ENCODE results near the gene CEACAM8.
"Not testable (repeated sequence)": the region's sequence is repeated elsewhere in the genome, so short reads cannot be mapped to it uniquely, and the experiment has no call there.

The CEACAM8 gene

GRCh38 chr19:42552086-42553065 is 42.3 kb downstream of the CEACAM8 start:
- Histone ChIP-seq H3K27ac (no peak overlapping the region), H3K4me1 (no peaks in the 10 kb centered on the region), H3K27me3 (no peaks in the 10 kb centered on the region), H3K4me3 (no peak overlapping the region), H3K36me3 (no peaks in the 10 kb centered on the region), H3K9me3 (no peaks in the 10 kb centered on the region)
- TF ChIP-seq, protein P1, sequence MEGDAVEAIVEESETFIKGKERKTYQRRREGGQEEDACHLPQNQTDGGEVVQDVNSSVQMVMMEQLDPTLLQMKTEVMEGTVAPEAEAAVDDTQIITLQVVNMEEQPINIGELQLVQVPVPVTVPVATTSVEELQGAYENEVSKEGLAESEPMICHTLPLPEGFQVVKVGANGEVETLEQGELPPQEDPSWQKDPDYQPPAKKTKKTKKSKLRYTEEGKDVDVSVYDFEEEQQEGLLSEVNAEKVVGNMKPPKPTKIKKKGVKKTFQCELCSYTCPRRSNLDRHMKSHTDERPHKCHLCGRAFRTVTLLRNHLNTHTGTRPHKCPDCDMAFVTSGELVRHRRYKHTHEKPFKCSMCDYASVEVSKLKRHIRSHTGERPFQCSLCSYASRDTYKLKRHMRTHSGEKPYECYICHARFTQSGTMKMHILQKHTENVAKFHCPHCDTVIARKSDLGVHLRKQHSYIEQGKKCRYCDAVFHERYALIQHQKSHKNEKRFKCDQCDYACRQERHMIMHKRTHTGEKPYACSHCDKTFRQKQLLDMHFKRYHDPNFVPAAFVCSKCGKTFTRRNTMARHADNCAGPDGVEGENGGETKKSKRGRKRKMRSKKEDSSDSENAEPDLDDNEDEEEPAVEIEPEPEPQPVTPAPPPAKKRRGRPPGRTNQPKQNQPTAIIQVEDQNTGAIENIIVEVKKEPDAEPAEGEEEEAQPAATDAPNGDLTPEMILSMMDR (IDR thresholded peaks at IDR 0.05) = no peak
- intact Hi-C loops (cut with DNase I; ENCODE audit: low total_unique reads) = no loop called here
- no peak for DNase-seq

- H3K9me3 ChIP-seq; intact Hi-C loops (cut with DNase I; ENCODE audit: low total_unique reads); DNase-seq; H3K4me1 ChIP-seq; H3K4me3 ChIP-seq; H3K27ac ChIP-seq; H3K36me3 ChIP-seq; H3K27me3 ChIP-seq: not testable (repeated sequence)
These were observed 44.2 kb downstream of the CEACAM8 start for GRCh38 chr19:42550521-42550920.

GRCh38 chr19:42549067-42549466 is 45.7 kb downstream of the CEACAM8 start:
- DNase-seq; H3K4me3 ChIP-seq; H3K27ac ChIP-seq; H3K36me3 ChIP-seq; H3K27me3 ChIP-seq; intact Hi-C loops (cut with DNase I; ENCODE audit: low total_unique reads); H3K4me1 ChIP-seq; H3K9me3 ChIP-seq: not testable (repeated sequence)

GRCh38 chr19:42548552-42548951 is 46.2 kb downstream of the CEACAM8 start:
- peaks cover 0 to 5% of the 10 kb centered on the region in 2 donors for H3K27me3 ChIP-seq
- no peaks in the 10 kb centered on the region for H3K9me3 ChIP-seq
- H3K4me3 ChIP-seq = no peak overlapping the region
- no peak for DNase-seq
- no peaks in the 10 kb centered on the region for H3K4me1 ChIP-seq
- H3K36me3 ChIP-seq = no peaks in the 10 kb centered on the region
- TF ChIP-seq, protein P1 (IDR thresholded peaks at IDR 0.05) = no peak
- intact Hi-C loops (cut with DNase I; ENCODE audit: low total_unique reads) = no loop called here
- H3K27ac ChIP-seq = no peak overlapping the region

DNA sequence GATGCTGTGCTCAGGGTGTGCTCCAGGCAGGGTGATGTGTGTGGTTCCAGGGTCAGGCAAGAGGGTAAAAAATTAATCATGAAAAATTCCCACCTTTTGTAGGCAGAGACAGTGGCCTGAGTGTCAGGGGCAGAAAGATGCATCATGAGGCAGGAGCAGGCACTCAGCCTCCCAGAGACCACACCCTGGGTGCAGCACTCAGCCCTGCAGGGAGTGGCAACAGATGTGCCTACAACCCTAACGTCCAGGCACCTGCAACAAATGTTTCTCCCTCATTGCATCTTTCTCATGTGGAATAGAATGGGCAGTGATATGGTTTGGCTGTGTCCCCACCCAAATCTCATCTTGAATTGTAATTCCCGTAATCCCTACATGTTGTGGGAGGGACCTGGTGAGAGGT is 46.8 kb downstream of the CEACAM8 start:
- peaks cover 0 to 5% of the 10 kb centered on the region in 2 donors for H3K27me3 ChIP-seq
- DNase-seq = no peak
- TF ChIP-seq, protein P1 (IDR thresholded peaks at IDR 0.05) = no peak
- H3K4me3 ChIP-seq = no peak overlapping the region
- no peaks in the 10 kb centered on the region for H3K4me1 ChIP-seq
- H3K9me3 ChIP-seq = no peaks in the 10 kb centered on the region
- no peaks in the 10 kb centered on the region for H3K36me3 ChIP-seq
- H3K27ac ChIP-seq = no peak overlapping the region
- intact Hi-C loops (cut with DNase I; ENCODE audit: low total_unique reads) = no loop called here

- no peak overlapping the region for H3K27ac ChIP-seq
- no peak for DNase-seq
- no peak overlapping the region for H3K4me3 ChIP-seq
- TF ChIP-seq, protein P1 (IDR thresholded peaks at IDR 0.05) = no peak
- no peaks in the 10 kb centered on the region for H3K9me3 ChIP-seq
- H3K36me3 ChIP-seq = no peaks in the 10 kb centered on the region
- no peaks in the 10 kb centered on the region for H3K4me1 ChIP-seq
- intact Hi-C loops (cut with DNase I; ENCODE audit: low total_unique reads) = no loop called here
- peaks cover 0 to 5% of the 10 kb centered on the region in 2 donors for H3K27me3 ChIP-seq
These were observed 47.8 kb downstream of the CEACAM8 start for GRCh38 chr19:42546831-42547500.

Measured in tibial artery (tissue), 4 donors.